Mesothelial cell of epicardium (in vitro differentiated cells): Measurements from ENCODE around the gene HSPA4L. TPM values are rescaled to one million over a fixed set of nuclear protein-coding genes. Genes with fewer than 3 reads are reported as not detected.

Experiments
- DNase-seq, 2 experiments: peaks; one replicate each; pipeline ENCODE4 v3.0.0; 2021; ENCODE audit warnings: low spot score in 2 of 2; ENCODE audit not compliant: unreplicated experiment in 2 of 2
- H3K27ac Mint-ChIP-seq: 2 replicates; pipeline ENCODE4 v1.8.0; 2021; ENCODE audit warnings: mixed read lengths
- H3K27me3 Mint-ChIP-seq: 2 replicates; pipeline ENCODE4 v1.8.0; 2021; ENCODE audit warnings: low read depth, mixed read lengths
- H3K36me3 Mint-ChIP-seq: 2 replicates; pipeline ENCODE4 v1.8.0; 2021; ENCODE audit warnings: mixed read lengths
- H3K4me1 Mint-ChIP-seq: 2 replicates; pipeline ENCODE4 v1.8.0; 2021; ENCODE audit warnings: mixed read lengths
- H3K4me3 Mint-ChIP-seq: 2 replicates; pipeline ENCODE4 v1.8.0; 2021; ENCODE audit warnings: mild to moderate bottlenecking, moderate library complexity, mixed read lengths
- H3K9me3 Mint-ChIP-seq: 2 replicates; pipeline ENCODE4 v1.8.0; 2021; ENCODE audit warnings: mixed read lengths
- CTCF ChIP-seq: fragments of 200-600 bp; sonication (generic); IDR thresholded peaks from one replicate; pipeline ENCODE4 v1.5.0; 2021; ENCODE audit warnings: antibody characterized with exemption; ENCODE audit not compliant: unreplicated experiment
- total RNA-seq: library from RNA; stranded (reverse); gene quantifications from 3 replicates; pipeline ENCODE4 v1.2.1, GENCODE V29; 2021

HSPA4L gene
- total RNA-seq, 1 donor from 2014 or later, result 4.6 TPM

GRCh38 chr4:127778102-127778501 lies 4.0 kb upstream of the HSPA4L start:
- no peaks in the 10 kb centered on the region for H3K9me3 Mint-ChIP-seq
- H3K36me3 Mint-ChIP-seq, result no peaks in the 10 kb centered on the region
- DNase-seq, result no peak
- no peak overlapping the region for H3K27ac Mint-ChIP-seq
- no peak for TF ChIP-seq CTCF
- H3K27me3 Mint-ChIP-seq, result peaks cover 12% of the 10 kb centered on the region
- H3K4me3 Mint-ChIP-seq, result no peak overlapping the region
- H3K4me1 Mint-ChIP-seq, result peaks cover 9% of the 10 kb centered on the region

- Mint-ChIP-seq H3K4me3 (peak overlapping the region; percentile 68), H3K4me1 (peaks cover 19% of the 10 kb centered on the region), H3K9me3 (no peaks in the 10 kb centered on the region), H3K27me3 (peaks cover 26% of the 10 kb centered on the region), H3K27ac (no peak overlapping the region), H3K36me3 (no peaks in the 10 kb centered on the region)
- TF ChIP-seq CTCF, result no peak
- DNase-seq, result no peak
These were observed 1.5 kb upstream of the HSPA4L start for GRCh38 chr4:127780598-127780997.

GRCh38 chr4:127781300-127782024 lies 660 bp upstream of the HSPA4L start:
- H3K27ac Mint-ChIP-seq, result no peak overlapping the region
- TF ChIP-seq CTCF, result no peak
- H3K4me1 Mint-ChIP-seq, result peaks cover 19% of the 10 kb centered on the region
- peaks cover 26% of the 10 kb centered on the region for H3K27me3 Mint-ChIP-seq
- DNase-seq, result peak in 1 of 2 experiments; percentile 20
- H3K4me3 Mint-ChIP-seq, result peak overlapping the region; percentile 84
- H3K9me3 Mint-ChIP-seq, result no peaks in the 10 kb centered on the region
- H3K36me3 Mint-ChIP-seq, result no peaks in the 10 kb centered on the region

- Mint-ChIP-seq H3K4me3 (peak overlapping the region; percentile 84), H3K4me1 (peaks cover 19% of the 10 kb centered on the region), H3K9me3 (no peaks in the 10 kb centered on the region), H3K27ac (no peak overlapping the region), H3K36me3 (no peaks in the 10 kb centered on the region), H3K27me3 (peaks cover 26% of the 10 kb centered on the region)
- no peak for TF ChIP-seq CTCF
- no peak for DNase-seq
These were observed 172 bp upstream of the HSPA4L start for GRCh38 chr4:127782025-127782274.

- Mint-ChIP-seq H3K27me3 (peaks cover 21% of the 10 kb centered on the region), H3K9me3 (no peaks in the 10 kb centered on the region), H3K36me3 (no peaks in the 10 kb centered on the region), H3K27ac (peak overlapping the region; percentile 93), H3K4me1 (peaks cover 19% of the 10 kb centered on the region), H3K4me3 (peak overlapping the region; percentile 84)
- DNase-seq, result peak; percentile 30 to 67
- no peak for TF ChIP-seq CTCF
These were observed 1.1 kb downstream of the HSPA4L start for GRCh38 chr4:127783026-127783769.
